DOHH2 (cell line): Measurements from ENCODE around the gene SEL1L.

ENCODE experiments used
- H3F3A ChIP-seq: fragments of 200-600 bp; sonication (generic), shearing (Covaris generic); 2 replicates; pipeline ENCODE4 v1.6.0; 2016; ENCODE audit warnings: antibody characterized with exemption, mild to moderate bottlenecking; ENCODE audit not compliant: control insufficient read depth, insufficient read depth
- H3K27ac ChIP-seq: fragments of 200-600 bp; sonication (generic); 2 replicates; pipeline ENCODE4 v1.5.1; 2014; ENCODE audit warnings: low read depth, mild to moderate bottlenecking, low read length, moderate library complexity
- H3K27me3 ChIP-seq: fragments of 200-600 bp; sonication (generic); 2 replicates; pipeline ENCODE4 v1.6.1; 2014; ENCODE audit warnings: mild to moderate bottlenecking, low read length, mixed read lengths; ENCODE audit not compliant: control insufficient read depth
- H3K36me3 ChIP-seq: fragments of 200-600 bp; sonication (generic); 2 replicates; pipeline ENCODE4 v1.6.1; 2014; ENCODE audit warnings: mild to moderate bottlenecking, low read length, moderate library complexity, mixed read lengths; ENCODE audit not compliant: control insufficient read depth
- H3K4me1 ChIP-seq: fragments of 200-600 bp; sonication (generic); 2 replicates; pipeline ENCODE4 v1.6.1; 2014; ENCODE audit warnings: mild to moderate bottlenecking, low read length, mixed read lengths; ENCODE audit not compliant: control insufficient read depth
- H3K4me2 ChIP-seq: fragments of 200-600 bp; sonication (generic); 2 replicates; pipeline ENCODE4 v1.6.0; 2014; ENCODE audit warnings: mild to moderate bottlenecking, low read length, moderate library complexity
- H3K4me3 ChIP-seq: fragments of 200-600 bp; sonication (generic); 2 replicates; pipeline ENCODE4 v1.5.1; 2014; ENCODE audit warnings: mild to moderate bottlenecking, low read length, mixed read lengths
- H3K79me2 ChIP-seq: fragments of 200-600 bp; sonication (generic); 2 replicates; pipeline ENCODE4 v1.6.1; 2014; ENCODE audit warnings: mild to moderate bottlenecking, low read length, mixed read lengths; ENCODE audit not compliant: control insufficient read depth
- H3K9me2 ChIP-seq: fragments of 200-600 bp; sonication (generic); replicated peaks from 2 replicates; pipeline ENCODE4 v1.6.1; 2014; ENCODE audit warnings: mild to moderate bottlenecking, low read length, mixed read lengths; ENCODE audit not compliant: control insufficient read depth
- H3K9me3 ChIP-seq: fragments of 200-600 bp; sonication (generic); 2 replicates; pipeline ENCODE4 v1.6.1; 2014; ENCODE audit warnings: antibody characterized with exemption, low read length, mixed read lengths; ENCODE audit not compliant: control insufficient read depth, insufficient read depth
- H4K20me1 ChIP-seq: fragments of 200-600 bp; sonication (generic); 2 replicates; pipeline ENCODE4 v1.6.0; 2014; ENCODE audit warnings: low read depth, mild to moderate bottlenecking, antibody characterized with exemption, low read length, moderate library complexity; ENCODE audit not compliant: control insufficient read depth, insufficient read depth
- EZH2phosphoT487 ChIP-seq: fragments of 200-600 bp; sonication (generic); IDR thresholded peaks from 2 replicates; pipeline ENCODE4 v1.6.1; 2017; ENCODE audit warnings: borderline replicate concordance, mild to moderate bottlenecking, antibody characterized with exemption, low read length, moderate library complexity, mixed read lengths
- TF ChIP-seq, protein P1 (sequence below): fragments of 200-600 bp; sonication (generic); IDR thresholded peaks from one replicate; pipeline ENCODE4 v1.5.1; 2014; ENCODE audit warnings: antibody characterized with exemption, mild to moderate bottlenecking, low read depth, low read length; ENCODE audit not compliant: poor library complexity, severe bottlenecking

The SEL1L gene

DNA sequence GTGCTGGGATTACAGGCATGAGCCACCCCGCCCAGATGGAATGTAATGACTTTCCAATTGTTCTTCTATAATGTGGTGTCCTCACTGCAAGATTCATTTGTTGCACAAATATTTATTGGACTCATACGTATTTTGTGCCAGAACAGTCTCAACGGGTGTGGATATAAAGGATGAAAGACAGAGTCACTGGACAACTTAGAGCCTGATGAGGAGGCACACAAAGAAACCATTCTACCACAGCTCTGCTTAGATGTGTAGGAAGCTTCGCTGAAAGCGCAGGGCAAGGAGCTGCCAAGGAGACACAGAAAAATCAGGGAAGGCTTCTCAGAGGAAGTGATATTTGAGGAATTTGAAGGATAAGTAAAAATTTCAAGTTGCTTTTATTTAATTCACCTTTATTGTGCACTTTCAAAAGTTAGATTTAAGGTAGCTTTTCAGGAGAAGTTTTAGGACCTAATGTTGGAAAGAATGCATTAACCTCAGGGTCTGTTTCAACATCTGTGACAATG lies 92.0 kb downstream of the SEL1L start:
- H3K27ac ChIP-seq, result no peak overlapping the region
- no peak overlapping the region for H3K4me3 ChIP-seq
- no peaks in the 10 kb centered on the region for H3K36me3 ChIP-seq
- TF ChIP-seq, protein P1, sequence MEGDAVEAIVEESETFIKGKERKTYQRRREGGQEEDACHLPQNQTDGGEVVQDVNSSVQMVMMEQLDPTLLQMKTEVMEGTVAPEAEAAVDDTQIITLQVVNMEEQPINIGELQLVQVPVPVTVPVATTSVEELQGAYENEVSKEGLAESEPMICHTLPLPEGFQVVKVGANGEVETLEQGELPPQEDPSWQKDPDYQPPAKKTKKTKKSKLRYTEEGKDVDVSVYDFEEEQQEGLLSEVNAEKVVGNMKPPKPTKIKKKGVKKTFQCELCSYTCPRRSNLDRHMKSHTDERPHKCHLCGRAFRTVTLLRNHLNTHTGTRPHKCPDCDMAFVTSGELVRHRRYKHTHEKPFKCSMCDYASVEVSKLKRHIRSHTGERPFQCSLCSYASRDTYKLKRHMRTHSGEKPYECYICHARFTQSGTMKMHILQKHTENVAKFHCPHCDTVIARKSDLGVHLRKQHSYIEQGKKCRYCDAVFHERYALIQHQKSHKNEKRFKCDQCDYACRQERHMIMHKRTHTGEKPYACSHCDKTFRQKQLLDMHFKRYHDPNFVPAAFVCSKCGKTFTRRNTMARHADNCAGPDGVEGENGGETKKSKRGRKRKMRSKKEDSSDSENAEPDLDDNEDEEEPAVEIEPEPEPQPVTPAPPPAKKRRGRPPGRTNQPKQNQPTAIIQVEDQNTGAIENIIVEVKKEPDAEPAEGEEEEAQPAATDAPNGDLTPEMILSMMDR, result no peak
- no peak for TF ChIP-seq EZH2phosphoT487
- no peaks in the 10 kb centered on the region for H4K20me1 ChIP-seq
- H3K9me3 ChIP-seq, result no peaks in the 10 kb centered on the region
- H3K4me2 ChIP-seq, result no peak overlapping the region
- peaks cover 23% of the 10 kb centered on the region for H3K27me3 ChIP-seq
- H3K9me2 ChIP-seq, result no peaks in the 10 kb centered on the region
- no peaks in the 10 kb centered on the region for H3K4me1 ChIP-seq
- H3F3A ChIP-seq, result no peaks in the 10 kb centered on the region
- H3K79me2 ChIP-seq, result no peaks in the 10 kb centered on the region

- no peaks in the 10 kb centered on the region for H3K36me3 ChIP-seq
- no peaks in the 10 kb centered on the region for H3F3A ChIP-seq
- no peaks in the 10 kb centered on the region for H3K79me2 ChIP-seq
- TF ChIP-seq, protein P1, result no peak
- TF ChIP-seq EZH2phosphoT487, result no peak
- H3K4me2 ChIP-seq, result no peak overlapping the region
- no peak overlapping the region for H3K27ac ChIP-seq
- H3K9me3 ChIP-seq, result no peaks in the 10 kb centered on the region
- no peaks in the 10 kb centered on the region for H3K9me2 ChIP-seq
- peaks cover 32% of the 10 kb centered on the region for H3K27me3 ChIP-seq
- H3K4me1 ChIP-seq, result no peaks in the 10 kb centered on the region
- H3K4me3 ChIP-seq, result no peak overlapping the region
- no peaks in the 10 kb centered on the region for H4K20me1 ChIP-seq
Observed at GRCh38 chr14:81440041-81440440, 93.6 kb downstream of the SEL1L start.

DNA sequence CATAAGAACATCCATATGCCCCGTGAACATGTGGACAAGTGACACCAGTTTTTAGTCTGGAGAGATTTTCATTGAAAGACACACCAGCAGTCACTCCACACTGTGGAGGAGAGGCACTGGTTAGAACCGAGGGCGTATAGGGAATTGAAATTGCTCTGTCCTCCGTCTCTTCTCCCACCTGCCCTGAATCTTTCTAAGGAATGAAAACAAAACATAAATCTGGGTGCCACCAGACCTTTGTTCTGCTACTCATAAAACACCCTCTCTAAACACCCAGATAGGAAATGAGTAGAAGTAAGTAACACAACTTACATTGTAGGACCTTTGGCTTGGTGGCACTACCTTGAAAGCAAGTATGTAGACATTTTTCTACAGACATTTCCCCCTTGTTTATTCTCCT lies 96.4 kb downstream of the SEL1L start:
- Histone ChIP-seq H3K4me3 (no peak overlapping the region), H4K20me1 (no peaks in the 10 kb centered on the region), H3K9me3 (no peaks in the 10 kb centered on the region), H3F3A (no peaks in the 10 kb centered on the region), H3K79me2 (no peaks in the 10 kb centered on the region), H3K4me1 (no peaks in the 10 kb centered on the region), H3K4me2 (no peak overlapping the region), H3K27ac (no peak overlapping the region), H3K27me3 (peaks cover 36% of the 10 kb centered on the region), H3K36me3 (no peaks in the 10 kb centered on the region), H3K9me2 (no peaks in the 10 kb centered on the region)
- TF ChIP-seq, protein P1, result no peak
- TF ChIP-seq EZH2phosphoT487, result no peak
